Measurements from ENCODE around the gene C12orf43. TPM values are rescaled to one million over a fixed set of nuclear protein-coding genes. Genes with fewer than 3 reads are reported as not detected.

Gene C12orf43
- total RNA-seq, 1 donor from 2014 or later: 19.0 TPM

GRCh38 chr12:120994589-120995337 is 21.5 kb downstream of the C12orf43 start:
- Mint-ChIP-seq H3K4me1 (peaks cover 3% of the 10 kb centered on the region), H3K27me3 (ENCODE audit: low read depth) (peaks cover 25% of the 10 kb centered on the region), H3K27ac (no peak overlapping the region), H3K9me3 (no peaks in the 10 kb centered on the region), H3K36me3 (no peaks in the 10 kb centered on the region), H3K4me3 (no peak overlapping the region)
- TF ChIP-seq CTCF (IDR thresholded peaks at IDR 0.05; ENCODE audit: unreplicated experiment): no peak
- DNase-seq (ENCODE audit: low spot score in 2 of 2, unreplicated experiment in 2 of 2): no peak

- H3K4me1 Mint-ChIP-seq: no peaks in the 10 kb centered on the region
- H3K27ac Mint-ChIP-seq: no peak overlapping the region
- H3K27me3 Mint-ChIP-seq (ENCODE audit: low read depth): peaks cover 25% of the 10 kb centered on the region
- TF ChIP-seq CTCF (IDR thresholded peaks at IDR 0.05; ENCODE audit: unreplicated experiment): no peak
- no peaks in the 10 kb centered on the region for H3K36me3 Mint-ChIP-seq
- no peak overlapping the region for H3K4me3 Mint-ChIP-seq
- no peak for DNase-seq (ENCODE audit: low spot score in 2 of 2, unreplicated experiment in 2 of 2)
- no peaks in the 10 kb centered on the region for H3K9me3 Mint-ChIP-seq
These were observed 22.2 kb downstream of the C12orf43 start for GRCh38 chr12:120994059-120994458.

- DNase-seq (ENCODE audit: low spot score in 2 of 2, unreplicated experiment in 2 of 2): no peak
- Mint-ChIP-seq H3K36me3 (no peaks in the 10 kb centered on the region), H3K4me1 (no peaks in the 10 kb centered on the region), H3K27ac (no peak overlapping the region), H3K27me3 (ENCODE audit: low read depth) (peaks cover 25% of the 10 kb centered on the region), H3K9me3 (peaks cover under 1% of the 10 kb centered on the region), H3K4me3 (no peak overlapping the region)
- no peak for TF ChIP-seq CTCF (IDR thresholded peaks at IDR 0.05; ENCODE audit: unreplicated experiment)
These were observed 22.8 kb downstream of the C12orf43 start for GRCh38 chr12:120993496-120993895.

GRCh38 chr12:120992989-120993388 is 23.3 kb downstream of the C12orf43 start:
- Mint-ChIP-seq H3K27ac (no peak overlapping the region), H3K9me3 (peaks cover 4% of the 10 kb centered on the region), H3K4me3 (no peak overlapping the region), H3K36me3 (no peaks in the 10 kb centered on the region), H3K4me1 (no peaks in the 10 kb centered on the region), H3K27me3 (ENCODE audit: low read depth) (peaks cover 25% of the 10 kb centered on the region)
- DNase-seq (ENCODE audit: low spot score in 2 of 2, unreplicated experiment in 2 of 2): no peak
- TF ChIP-seq CTCF (IDR thresholded peaks at IDR 0.05; ENCODE audit: unreplicated experiment): no peak

- TF ChIP-seq CTCF (IDR thresholded peaks at IDR 0.05; ENCODE audit: unreplicated experiment): no peak
- Mint-ChIP-seq H3K4me1 (no peaks in the 10 kb centered on the region), H3K9me3 (peaks cover 4% of the 10 kb centered on the region), H3K4me3 (no peak overlapping the region), H3K27ac (no peak overlapping the region), H3K27me3 (ENCODE audit: low read depth) (peaks cover 25% of the 10 kb centered on the region), H3K36me3 (no peaks in the 10 kb centered on the region)
- DNase-seq (ENCODE audit: low spot score in 2 of 2, unreplicated experiment in 2 of 2): no peak
These were observed 24.3 kb downstream of the C12orf43 start for GRCh38 chr12:120991965-120992364.
